Left ventricle myocardium inferior (tissue), 1 donor: Measurements from ENCODE around the gene SOAT2. TPM values are rescaled to one million over a fixed set of nuclear protein-coding genes. Genes with fewer than 3 reads are reported as not detected.

ENCODE experiments used
- DNase-seq: peaks from one replicate; pipeline ENCODE4 v3.0.0-alpha.2; 2020
- H3K27ac ChIP-seq: fragments of 200-600 bp; replicated peaks from 2 replicates; pipeline ENCODE4 v1.8.0; 2021
- H3K27me3 ChIP-seq: fragments of 200-600 bp; 2 replicates; pipeline ENCODE4 v1.8.0; 2021; ENCODE audit warnings: low read depth
- H3K36me3 ChIP-seq: fragments of 200-600 bp; 2 replicates; pipeline ENCODE4 v1.8.0; 2021
- H3K4me1 ChIP-seq: fragments of 200-600 bp; 2 replicates; pipeline ENCODE4 v1.8.0; 2021
- H3K4me3 ChIP-seq: fragments of 200-600 bp; 2 replicates; pipeline ENCODE4 v1.8.0; 2021; ENCODE audit warnings: mild to moderate bottlenecking, moderate library complexity
- H3K9me3 ChIP-seq: fragments of 200-600 bp; replicated peaks from 2 replicates; pipeline ENCODE4 v1.8.0; 2021
- CTCF ChIP-seq: fragments of 200-600 bp; IDR thresholded peaks from 2 replicates; pipeline ENCODE4 v1.8.0; 2021; ENCODE audit warnings: antibody characterized with exemption, mild to moderate bottlenecking, borderline replicate concordance
- intact Hi-C: fragments of 100-400 bp; cut with micrococcal nuclease; formaldehyde crosslinking; loops from one replicate; pipeline ENCODE4 v1.11.0; 2022
- total RNA-seq: library from RNA; stranded (reverse); fragmentation: NEBNext Ultra II Directional; extraction: Animal tissue kit (Norgen Biotek cat#: 25700); gene quantifications from one replicate; pipeline ENCODE4 v1.2.1, GENCODE V29; 2021
- donor health status: DM: no; HTN: yes; CAD: no; lungs with severe emphysema.

The SOAT2 gene
- total RNA-seq, 1 donor from 2014 or later = not detected

- H3K4me1 ChIP-seq = peaks cover 100% of the 10 kb centered on the region
Observed at GRCh38 chr12:53067074-53067992, 36.0 kb upstream of the SOAT2 start.

GRCh38 chr12:53067993-53068770, 35.1 kb upstream of the SOAT2 start:
- Histone ChIP-seq H3K27me3 (no peaks in the 10 kb centered on the region), H3K4me3 (no peak overlapping the region), H3K4me1 (peaks cover 100% of the 10 kb centered on the region), H3K9me3 (no peaks in the 10 kb centered on the region), H3K27ac (peak overlapping the region; percentile 100), H3K36me3 (peaks cover 30% of the 10 kb centered on the region)
- intact Hi-C loops = loop anchor here (5.0 kb wide), 2 partner anchors 34 to 129 kb away; partner anchors contain the start of gene SOAT2
- DNase-seq = no peak
- no peak for TF ChIP-seq CTCF

More at GRCh38 chr12:53067074-53067992, 36.0 kb upstream of the SOAT2 start:
- no peak for TF ChIP-seq CTCF
- DNase-seq = no peak
- H3K4me3 ChIP-seq = no peak overlapping the region
- no peaks in the 10 kb centered on the region for H3K9me3 ChIP-seq
- intact Hi-C loops = loop anchor here (5.0 kb wide), 2 partner anchors 35 to 130 kb away; partner anchors contain the start of gene SOAT2
- no peaks in the 10 kb centered on the region for H3K27me3 ChIP-seq
- H3K36me3 ChIP-seq = peaks cover 39% of the 10 kb centered on the region
- H3K27ac ChIP-seq = peak overlapping the region; percentile 100

GRCh38 chr12:53068811-53069585, 34.3 kb upstream of the SOAT2 start:
- peak overlapping the region; percentile 100 for H3K27ac ChIP-seq

GRCh38 chr12:53069621-53070410, 33.5 kb upstream of the SOAT2 start:
- intact Hi-C loops = loop anchor here (5.0 kb wide), 2 partner anchors 32 to 127 kb away; partner anchors contain the start of gene SOAT2
- Histone ChIP-seq H3K4me3 (no peak overlapping the region), H3K4me1 (peaks cover 99% of the 10 kb centered on the region), H3K36me3 (peaks cover 26% of the 10 kb centered on the region), H3K27ac (peak overlapping the region; percentile 100), H3K9me3 (no peaks in the 10 kb centered on the region), H3K27me3 (no peaks in the 10 kb centered on the region)
- TF ChIP-seq CTCF = no peak
- peak; percentile 55 for DNase-seq

More at GRCh38 chr12:53068811-53069585, 34.3 kb upstream of the SOAT2 start:
- peaks cover 22% of the 10 kb centered on the region for H3K36me3 ChIP-seq
- intact Hi-C loops = loop anchor here (5.0 kb wide), 2 partner anchors 33 to 128 kb away; partner anchors contain the start of gene SOAT2
- no peak for DNase-seq
- no peaks in the 10 kb centered on the region for H3K9me3 ChIP-seq
- no peaks in the 10 kb centered on the region for H3K27me3 ChIP-seq
- no peak overlapping the region for H3K4me3 ChIP-seq
- H3K4me1 ChIP-seq = peaks cover 99% of the 10 kb centered on the region
- TF ChIP-seq CTCF = no peak
